DND-41 (cell line): ENCODE data around the gene SHOC1.

Experiments used
- CTCF ChIP-seq: IDR thresholded peaks from 2 replicates; pipeline ENCODE4 v1.5.1; 2012; ENCODE audit warnings: borderline replicate concordance, low read length, moderate library complexity, mild to moderate bottlenecking; ENCODE audit not compliant: poor library complexity, severe bottlenecking; ENCODE audit errors: extremely low read depth
- EZH2 ChIP-seq: IDR thresholded peaks from 3 replicates; pipeline ENCODE4 v1.6.1; 2012; ENCODE audit warnings: borderline replicate concordance, low read depth, mild to moderate bottlenecking, moderate library complexity, low read length, inconsistent platforms; ENCODE audit not compliant: severe bottlenecking

- TF ChIP-seq EZH2: no peak
- no peak for TF ChIP-seq CTCF
Measured at GRCh38 chr9:111804636-111805035, 9.9 kb upstream of the SHOC1 start.
